Measurements from ENCODE around the gene XAB2. TPM values are rescaled to one million over a fixed set of nuclear protein-coding genes. Genes with fewer than 3 reads are reported as not detected.

Gene XAB2
- total and polyA plus RNA-seq, 2 experiments from 2014 or later = 19.9 to 24.5 TPM

DNA sequence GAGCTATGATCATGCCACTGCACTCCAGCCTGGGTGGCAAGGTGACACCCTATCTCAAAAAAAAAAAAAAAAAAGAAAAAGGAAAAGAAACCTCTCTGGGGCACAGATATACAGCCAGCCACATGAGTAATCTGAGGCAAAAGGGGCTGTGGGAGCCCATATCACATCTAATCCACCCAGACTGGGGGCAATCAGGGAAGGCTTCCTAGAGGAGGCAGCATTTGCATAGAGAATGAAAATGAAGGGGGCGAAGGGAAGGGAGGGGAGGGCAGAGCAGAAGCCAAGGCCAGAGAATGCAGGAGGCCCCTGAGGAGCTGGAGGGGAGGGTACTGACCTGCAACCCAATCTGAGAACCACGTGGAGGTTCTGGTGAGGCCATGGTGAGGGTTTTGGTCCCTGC is 20.8 kb upstream of the XAB2 start:
- H3K9me2 ChIP-seq (replicated peaks; ENCODE audit: insufficient read depth) = no peaks in the 10 kb centered on the region
- WGBS (ENCODE audit: low lambda C conversion rate, missing lambda C conversion rate) = 40% methylated on average over 2 of the region's 2 CpGs
- H3K27me3 ChIP-seq = no peaks in the 10 kb centered on the region

DNA sequence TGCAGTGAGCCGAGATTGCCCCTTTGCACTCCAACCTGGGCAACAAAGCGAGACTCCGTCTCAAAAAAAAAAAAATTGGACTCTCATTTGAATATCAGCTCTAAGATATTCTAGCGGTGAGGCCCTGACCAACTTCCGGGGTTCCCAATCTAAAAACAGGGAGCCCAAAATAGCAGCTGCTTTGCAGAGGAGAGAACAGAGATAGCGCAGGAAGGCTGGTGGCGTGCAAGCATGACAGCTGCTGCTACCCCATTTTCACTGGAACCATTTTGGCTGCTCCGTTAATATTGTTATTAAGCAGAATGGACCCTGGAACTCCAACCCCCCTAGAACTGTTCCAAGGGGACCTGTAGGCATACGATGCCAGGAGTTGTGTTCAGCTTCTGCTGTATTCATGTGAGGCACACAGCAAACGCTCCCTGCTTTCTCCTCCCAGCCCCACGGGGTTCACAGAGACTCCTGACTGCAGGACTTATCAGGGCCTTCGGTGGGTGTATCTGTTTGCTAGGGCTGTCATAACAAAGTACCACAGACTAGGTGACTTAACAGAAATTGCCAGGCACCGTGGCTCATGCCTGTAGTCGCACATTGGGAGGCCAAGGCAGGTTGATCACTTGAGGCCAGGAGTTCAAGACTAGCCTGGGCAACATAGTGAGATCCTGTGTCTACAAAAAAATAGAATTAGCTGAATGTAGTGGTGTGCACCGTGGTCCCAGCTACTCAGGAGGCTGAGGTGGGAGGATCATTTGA is 19.1 kb upstream of the XAB2 start:
- no peak for DNase-seq (ENCODE audit: low spot score)
- no peaks in the 10 kb centered on the region for H3K4me1 ChIP-seq (ENCODE audit: insufficient read depth)
- H3K27me3 ChIP-seq = no peaks in the 10 kb centered on the region
- H3K9me2 ChIP-seq (replicated peaks; ENCODE audit: insufficient read depth) = no peaks in the 10 kb centered on the region
- H3K4me2 ChIP-seq = no peak overlapping the region
- WGBS (ENCODE audit: low lambda C conversion rate, missing lambda C conversion rate) = 94% methylated on average over 15 of the region's 15 CpGs
- H3K27ac ChIP-seq = no peak overlapping the region
- no peaks in the 10 kb centered on the region for H3K79me2 ChIP-seq
- TF ChIP-seq, protein P1, sequence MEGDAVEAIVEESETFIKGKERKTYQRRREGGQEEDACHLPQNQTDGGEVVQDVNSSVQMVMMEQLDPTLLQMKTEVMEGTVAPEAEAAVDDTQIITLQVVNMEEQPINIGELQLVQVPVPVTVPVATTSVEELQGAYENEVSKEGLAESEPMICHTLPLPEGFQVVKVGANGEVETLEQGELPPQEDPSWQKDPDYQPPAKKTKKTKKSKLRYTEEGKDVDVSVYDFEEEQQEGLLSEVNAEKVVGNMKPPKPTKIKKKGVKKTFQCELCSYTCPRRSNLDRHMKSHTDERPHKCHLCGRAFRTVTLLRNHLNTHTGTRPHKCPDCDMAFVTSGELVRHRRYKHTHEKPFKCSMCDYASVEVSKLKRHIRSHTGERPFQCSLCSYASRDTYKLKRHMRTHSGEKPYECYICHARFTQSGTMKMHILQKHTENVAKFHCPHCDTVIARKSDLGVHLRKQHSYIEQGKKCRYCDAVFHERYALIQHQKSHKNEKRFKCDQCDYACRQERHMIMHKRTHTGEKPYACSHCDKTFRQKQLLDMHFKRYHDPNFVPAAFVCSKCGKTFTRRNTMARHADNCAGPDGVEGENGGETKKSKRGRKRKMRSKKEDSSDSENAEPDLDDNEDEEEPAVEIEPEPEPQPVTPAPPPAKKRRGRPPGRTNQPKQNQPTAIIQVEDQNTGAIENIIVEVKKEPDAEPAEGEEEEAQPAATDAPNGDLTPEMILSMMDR (IDR thresholded peaks at IDR 0.05; ENCODE audit: poor library complexity) = no peak
- TF ChIP-seq EZH2phosphoT487 (IDR thresholded peaks at IDR 0.05; ENCODE audit: low read depth, severe bottlenecking, unreplicated experiment) = no peak
- TF ChIP-seq EZH2 (IDR thresholded peaks at IDR 0.05; ENCODE audit: borderline replicate concordance) = no peak
- no peak overlapping the region for H2AFZ ChIP-seq
- no peaks in the 10 kb centered on the region for H3K9me3 ChIP-seq (ENCODE audit: low read depth)
- no peak overlapping the region for H3K4me3 ChIP-seq
- H3K36me3 ChIP-seq (replicated peaks; ENCODE audit: insufficient read depth, low read depth) = no peaks in the 10 kb centered on the region
- H4K20me1 ChIP-seq (ENCODE audit: insufficient read depth, poor library complexity, severe bottlenecking) = no peaks in the 10 kb centered on the region

More for the DNA sequence above, 20.8 kb upstream of the XAB2 start:
- Histone ChIP-seq H3K27ac (no peak overlapping the region), H2AFZ (no peak overlapping the region), H3K4me3 (no peak overlapping the region), H3K4me1 (ENCODE audit: insufficient read depth) (no peaks in the 10 kb centered on the region), H3K79me2 (no peaks in the 10 kb centered on the region), H3K4me2 (no peak overlapping the region), H3K9me3 (ENCODE audit: low read depth) (no peaks in the 10 kb centered on the region), H4K20me1 (ENCODE audit: insufficient read depth, poor library complexity, severe bottlenecking) (no peaks in the 10 kb centered on the region), H3K36me3 (replicated peaks; ENCODE audit: insufficient read depth, low read depth) (no peaks in the 10 kb centered on the region)
- DNase-seq (ENCODE audit: low spot score) = no peak
- TF ChIP-seq EZH2phosphoT487 (IDR thresholded peaks at IDR 0.05; ENCODE audit: low read depth, severe bottlenecking, unreplicated experiment) = no peak
- TF ChIP-seq, protein P1 (IDR thresholded peaks at IDR 0.05; ENCODE audit: poor library complexity) = no peak
- no peak for TF ChIP-seq EZH2 (IDR thresholded peaks at IDR 0.05; ENCODE audit: borderline replicate concordance)

DNA sequence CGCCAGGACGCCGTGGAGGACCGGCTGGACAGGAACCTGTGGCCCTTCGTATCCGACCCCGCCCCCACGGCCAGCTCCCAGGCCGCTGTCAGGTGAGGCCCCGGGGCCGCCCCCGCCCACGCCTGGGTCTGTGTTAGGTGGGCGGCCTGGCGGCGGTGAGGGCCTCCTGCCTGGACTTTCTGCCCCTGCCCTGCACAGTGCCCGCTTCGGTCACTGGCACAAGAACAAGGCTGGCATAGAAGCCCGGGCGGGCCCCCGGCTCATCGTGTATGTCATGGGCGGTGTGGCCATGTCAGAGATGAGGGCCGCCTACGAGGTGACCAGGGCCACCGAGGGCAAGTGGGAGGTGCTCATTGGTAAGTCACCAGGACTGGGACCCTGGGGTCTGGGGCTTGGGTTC is 17.8 kb upstream of the XAB2 start:
- Histone ChIP-seq H3K9me3 (ENCODE audit: low read depth) (no peaks in the 10 kb centered on the region), H4K20me1 (ENCODE audit: insufficient read depth, poor library complexity, severe bottlenecking) (no peaks in the 10 kb centered on the region), H3K79me2 (no peaks in the 10 kb centered on the region), H3K4me2 (no peak overlapping the region), H3K4me1 (ENCODE audit: insufficient read depth) (no peaks in the 10 kb centered on the region), H3K4me3 (no peak overlapping the region), H3K27me3 (no peaks in the 10 kb centered on the region), H3K9me2 (replicated peaks; ENCODE audit: insufficient read depth) (no peaks in the 10 kb centered on the region), H3K27ac (no peak overlapping the region), H3K36me3 (replicated peaks; ENCODE audit: insufficient read depth, low read depth) (no peaks in the 10 kb centered on the region), H2AFZ (no peak overlapping the region)
- 98% methylated on average over 19 of the region's 26 CpGs for WGBS (ENCODE audit: low lambda C conversion rate, missing lambda C conversion rate)
- TF ChIP-seq EZH2 (IDR thresholded peaks at IDR 0.05; ENCODE audit: borderline replicate concordance) (no peak), EZH2phosphoT487 (IDR thresholded peaks at IDR 0.05; ENCODE audit: low read depth, severe bottlenecking, unreplicated experiment) (no peak)
- TF ChIP-seq, protein P1 (IDR thresholded peaks at IDR 0.05; ENCODE audit: poor library complexity) = no peak
- DNase-seq (ENCODE audit: low spot score) = no peak
